Astrocyte (in vitro differentiated cells and primary cell): ENCODE measurements around the gene RASA1. TPM values are rescaled to one million over a fixed set of nuclear protein-coding genes. Genes with fewer than 3 reads are reported as not detected.
A peak's percentile ranks its signal among the peaks of the same experiment; 100 is the strongest.

Experiments
- DNase-seq: peaks from one replicate; pipeline ENCODE4 v3.0.0-alpha.2; 2010; ENCODE audit warnings: low read depth
- FAIRE-seq: peaks from 2 replicates; lab custom pipeline; 2011; peaks lifted over from hg19 to GRCh38; lab: Jason Lieb, UNC
- H2AFZ ChIP-seq: 2 replicates; pipeline ENCODE4 v1.6.0; 2012; ENCODE audit warnings: low read depth, low read length, inconsistent platforms
- H3K27ac ChIP-seq: 2 replicates; pipeline ENCODE4 v1.5.1; 2011; ENCODE audit warnings: low read depth, low read length, inconsistent platforms
- H3K27me3 ChIP-seq: 2 replicates; pipeline ENCODE4 v1.6.0; 2011; ENCODE audit warnings: low read length, inconsistent platforms; ENCODE audit not compliant: insufficient read depth
- H3K36me3 ChIP-seq: 2 replicates; pipeline ENCODE4 v1.5.1; 2011; ENCODE audit warnings: low read length, inconsistent platforms; ENCODE audit not compliant: insufficient read depth
- H3K4me1 ChIP-seq: 2 replicates; pipeline ENCODE4 v1.5.1; 2011; ENCODE audit warnings: low read length, inconsistent platforms; ENCODE audit not compliant: insufficient read depth
- H3K4me2 ChIP-seq: 2 replicates; pipeline ENCODE4 v1.6.0; 2012; ENCODE audit warnings: low read length, inconsistent platforms
- H3K4me3 ChIP-seq: 2 replicates; pipeline ENCODE4 v1.5.1; 2011; ENCODE audit warnings: low read depth, mild to moderate bottlenecking, low read length, inconsistent platforms; ENCODE audit not compliant: insufficient read depth
- H3K79me2 ChIP-seq: 2 replicates; pipeline ENCODE4 v1.6.0; 2012; ENCODE audit warnings: mild to moderate bottlenecking, low read length, inconsistent platforms; ENCODE audit not compliant: insufficient read depth
- H3K9ac ChIP-seq: 2 replicates; pipeline ENCODE4 v1.6.0; 2012; ENCODE audit warnings: mild to moderate bottlenecking, low read length, inconsistent platforms
- H3K9me3 ChIP-seq: 2 replicates; pipeline ENCODE4 v1.5.1; 2012; ENCODE audit warnings: low read depth, mild to moderate bottlenecking, low read length, inconsistent platforms; ENCODE audit not compliant: insufficient read depth
- H4K20me1 ChIP-seq: 2 replicates; pipeline ENCODE4 v1.6.0; 2012; ENCODE audit warnings: low read length, inconsistent platforms; ENCODE audit not compliant: insufficient read depth
- H3K27ac Mint-ChIP-seq: one replicate; pipeline ENCODE4 v1.8.0; 2021; ENCODE audit warnings: mild to moderate bottlenecking, mixed read lengths; ENCODE audit not compliant: unreplicated experiment
- H3K27me3 Mint-ChIP-seq: one replicate; pipeline ENCODE4 v1.8.0; 2021; ENCODE audit warnings: low read depth, mixed read lengths; ENCODE audit not compliant: unreplicated experiment
- H3K36me3 Mint-ChIP-seq: one replicate; pipeline ENCODE4 v1.8.0; 2021; ENCODE audit warnings: low read depth, mixed read lengths; ENCODE audit not compliant: unreplicated experiment
- H3K4me1 Mint-ChIP-seq: one replicate; pipeline ENCODE4 v1.8.0; 2021; ENCODE audit warnings: low read depth, mixed read lengths; ENCODE audit not compliant: unreplicated experiment
- H3K4me3 Mint-ChIP-seq: one replicate; pipeline ENCODE4 v1.8.0; 2021; ENCODE audit warnings: mild to moderate bottlenecking, moderate library complexity, mixed read lengths; ENCODE audit not compliant: unreplicated experiment
- H3K9me3 Mint-ChIP-seq: one replicate; pipeline ENCODE4 v1.8.0; 2021; ENCODE audit warnings: mild to moderate bottlenecking, mixed read lengths; ENCODE audit not compliant: unreplicated experiment
- EZH2 ChIP-seq: IDR thresholded peaks from 2 replicates; pipeline ENCODE4 v1.6.1; 2012; ENCODE audit warnings: mild to moderate bottlenecking, low read length, inconsistent platforms; ENCODE audit not compliant: insufficient read depth
- total RNA-seq: library from RNA; stranded (reverse); gene quantifications from 2 replicates; pipeline ENCODE4 v1.2.1, GENCODE V29; 2021
- TF ChIP-seq, protein P1 (sequence below): IDR thresholded peaks from 2 replicates; pipeline ENCODE4 v1.5.1; 2011; ENCODE audit warnings: low read depth, mild to moderate bottlenecking, inconsistent platforms, low read length, moderate library complexity; ENCODE audit not compliant: insufficient read depth

RASA1 gene
- total RNA-seq, 1 donor from 2014 or later, result 62.8 TPM

DNA sequence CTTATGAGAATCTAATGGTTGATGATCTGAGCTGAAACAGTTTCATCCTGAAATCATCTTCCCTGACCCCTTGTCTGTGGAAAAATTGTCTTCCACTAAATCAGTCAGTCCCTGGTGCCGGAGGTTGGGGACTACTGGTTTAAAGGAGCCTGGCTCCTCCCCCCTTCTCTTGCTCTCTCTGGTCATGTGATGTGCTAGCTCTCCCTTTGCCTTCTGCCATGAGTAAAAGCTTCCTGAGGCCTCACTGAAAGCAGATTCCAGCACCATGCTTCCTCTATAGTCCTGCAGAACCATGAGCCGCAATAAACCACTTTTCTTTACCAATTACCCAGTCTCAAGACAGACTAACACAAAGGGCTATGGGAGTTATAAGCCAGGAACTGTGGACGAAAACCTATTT lies 54.7 kb downstream of the RASA1 start:
- Histone ChIP-seq H2AFZ (no peak overlapping the region), H3K79me2 (peaks cover 100% of the 10 kb centered on the region), H3K36me3 (no peaks in the 10 kb centered on the region), H3K4me1 (no peaks in the 10 kb centered on the region), H4K20me1 (peaks cover 81% of the 10 kb centered on the region), H3K4me3 (no peak overlapping the region), H3K9ac (no peak overlapping the region), H3K27me3 (no peaks in the 10 kb centered on the region), H3K4me2 (no peak overlapping the region), H3K27ac (no peak overlapping the region), H3K9me3 (no peaks in the 10 kb centered on the region)
- no peak overlapping the region for H3K27ac Mint-ChIP-seq
- no peaks in the 10 kb centered on the region for H3K27me3 Mint-ChIP-seq
- FAIRE-seq (no peak), DNase-seq (no peak)
- TF ChIP-seq EZH2, result no peak
- H3K4me3 Mint-ChIP-seq, result no peak overlapping the region
- H3K4me1 Mint-ChIP-seq, result peaks cover 3% of the 10 kb centered on the region
- H3K36me3 Mint-ChIP-seq, result peaks cover 9% of the 10 kb centered on the region
- peaks cover 6% of the 10 kb centered on the region for H3K9me3 Mint-ChIP-seq

GRCh38 chr5:87327998-87328397 lies 60.3 kb downstream of the RASA1 start:
- Histone ChIP-seq H3K36me3 (peaks cover 7% of the 10 kb centered on the region), H3K79me2 (peaks cover 86% of the 10 kb centered on the region), H4K20me1 (peaks cover 43% of the 10 kb centered on the region), H3K4me2 (no peak overlapping the region), H2AFZ (no peak overlapping the region), H3K27me3 (no peaks in the 10 kb centered on the region), H3K4me3 (no peak overlapping the region), H3K4me1 (no peaks in the 10 kb centered on the region), H3K9ac (no peak overlapping the region), H3K27ac (no peak overlapping the region), H3K9me3 (no peaks in the 10 kb centered on the region)
- Mint-ChIP-seq H3K4me1 (peaks cover 17% of the 10 kb centered on the region), H3K27ac (no peak overlapping the region), H3K9me3 (no peaks in the 10 kb centered on the region), H3K27me3 (no peaks in the 10 kb centered on the region), H3K4me3 (no peak overlapping the region), H3K36me3 (peaks cover 4% of the 10 kb centered on the region)
- peak; percentile 20 for FAIRE-seq
- peak; percentile 17 for DNase-seq
- no peak for TF ChIP-seq EZH2
- TF ChIP-seq, protein P1, sequence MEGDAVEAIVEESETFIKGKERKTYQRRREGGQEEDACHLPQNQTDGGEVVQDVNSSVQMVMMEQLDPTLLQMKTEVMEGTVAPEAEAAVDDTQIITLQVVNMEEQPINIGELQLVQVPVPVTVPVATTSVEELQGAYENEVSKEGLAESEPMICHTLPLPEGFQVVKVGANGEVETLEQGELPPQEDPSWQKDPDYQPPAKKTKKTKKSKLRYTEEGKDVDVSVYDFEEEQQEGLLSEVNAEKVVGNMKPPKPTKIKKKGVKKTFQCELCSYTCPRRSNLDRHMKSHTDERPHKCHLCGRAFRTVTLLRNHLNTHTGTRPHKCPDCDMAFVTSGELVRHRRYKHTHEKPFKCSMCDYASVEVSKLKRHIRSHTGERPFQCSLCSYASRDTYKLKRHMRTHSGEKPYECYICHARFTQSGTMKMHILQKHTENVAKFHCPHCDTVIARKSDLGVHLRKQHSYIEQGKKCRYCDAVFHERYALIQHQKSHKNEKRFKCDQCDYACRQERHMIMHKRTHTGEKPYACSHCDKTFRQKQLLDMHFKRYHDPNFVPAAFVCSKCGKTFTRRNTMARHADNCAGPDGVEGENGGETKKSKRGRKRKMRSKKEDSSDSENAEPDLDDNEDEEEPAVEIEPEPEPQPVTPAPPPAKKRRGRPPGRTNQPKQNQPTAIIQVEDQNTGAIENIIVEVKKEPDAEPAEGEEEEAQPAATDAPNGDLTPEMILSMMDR, result no peak

DNA sequence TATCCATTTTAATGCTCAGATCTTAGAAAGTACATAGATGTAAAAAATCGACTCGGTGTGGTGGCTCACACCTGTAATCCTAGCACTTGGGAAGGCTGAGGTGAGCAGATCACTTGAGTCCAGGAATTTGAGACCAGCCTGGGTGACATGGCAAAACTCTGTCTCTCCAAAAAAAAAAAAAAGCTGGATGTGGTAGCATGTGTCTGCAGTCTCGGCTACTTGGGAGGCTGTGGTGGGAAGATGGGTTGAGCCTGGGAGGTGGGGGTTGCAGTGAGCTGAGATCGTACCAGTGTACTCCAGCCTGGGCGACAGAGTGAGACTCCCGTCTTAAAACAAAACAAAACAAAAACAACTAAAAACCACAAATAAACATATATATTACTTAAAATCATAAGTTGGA lies 61.4 kb downstream of the RASA1 start:
- Mint-ChIP-seq H3K9me3 (no peaks in the 10 kb centered on the region), H3K4me1 (peaks cover 17% of the 10 kb centered on the region), H3K36me3 (peaks cover 4% of the 10 kb centered on the region), H3K27me3 (no peaks in the 10 kb centered on the region), H3K27ac (peak overlapping the region; percentile 77), H3K4me3 (no peak overlapping the region)
- no peak for FAIRE-seq
- DNase-seq, result no peak
- H3K36me3 ChIP-seq, result peaks cover 12% of the 10 kb centered on the region
- H3K27me3 ChIP-seq, result no peaks in the 10 kb centered on the region
- TF ChIP-seq, protein P1, result no peak
- no peak for TF ChIP-seq EZH2
- peaks cover 37% of the 10 kb centered on the region for H4K20me1 ChIP-seq
- H3K79me2 ChIP-seq, result peaks cover 75% of the 10 kb centered on the region
- H3K9me3 ChIP-seq, result no peaks in the 10 kb centered on the region
- no peak overlapping the region for H3K9ac ChIP-seq
- no peak overlapping the region for H3K4me3 ChIP-seq
- H3K4me2 ChIP-seq, result no peak overlapping the region
- no peaks in the 10 kb centered on the region for H3K4me1 ChIP-seq
- H2AFZ ChIP-seq, result no peak overlapping the region
- H3K27ac ChIP-seq, result no peak overlapping the region
